NCI-H510A treated with DMSO at 0.1 percent for 48 hours (cell line): ENCODE measurements around the gene SNX24.
"Not testable (repeated sequence)": the region's sequence is repeated elsewhere in the genome, so short reads cannot be mapped to it uniquely, and the experiment has no call there.

Experiments
- DNase-seq: peaks from one replicate; lab custom pipeline; 2025; lab: John Stamatoyannopoulos, UW

SNX24 gene

GRCh38 chr5:122845229-122846050, at the start of gene SNX24:
SNX24 (plus strand) TSS chr5:122845613; CDS start chr5:122845634, 21 bp downstream.
- DNase-seq = peak; percentile 52

GRCh38 chr5:122805481-122805880, 39.9 kb upstream of the SNX24 start:
- DNase-seq = no peak

- no peak for DNase-seq
Measured at GRCh38 chr5:122810405-122810804, 35.0 kb upstream of the SNX24 start.

GRCh38 chr5:122815218-122815767, 30.1 kb upstream of the SNX24 start:
- DNase-seq = no peak

GRCh38 chr5:122816756-122817155, 28.7 kb upstream of the SNX24 start:
- DNase-seq = no peak

- DNase-seq = no peak
Measured at GRCh38 chr5:122831984-122832383, 13.4 kb upstream of the SNX24 start.

- DNase-seq = no peak
Measured at GRCh38 chr5:122835681-122836080, 9.7 kb upstream of the SNX24 start.

- no peak for DNase-seq
Measured at GRCh38 chr5:122836947-122837346, 8.5 kb upstream of the SNX24 start.

GRCh38 chr5:122839731-122840130, 5.7 kb upstream of the SNX24 start:
- no peak for DNase-seq

- DNase-seq = no peak
Measured at GRCh38 chr5:122842016-122842580, 3.3 kb upstream of the SNX24 start.

- DNase-seq = peak; percentile 23
Measured at GRCh38 chr5:122844136-122844909, 1.1 kb upstream of the SNX24 start.

GRCh38 chr5:122844910-122845228, 544 bp upstream of the SNX24 start:
- no peak for DNase-seq

GRCh38 chr5:122846051-122846550, 688 bp downstream of the SNX24 start:
- DNase-seq = no peak

GRCh38 chr5:122847687-122848081, 2.3 kb downstream of the SNX24 start:
- no peak for DNase-seq

GRCh38 chr5:122849771-122850170, 4.4 kb downstream of the SNX24 start:
- no peak for DNase-seq

- not testable (repeated sequence) for DNase-seq
Measured at GRCh38 chr5:122857538-122857937, 12.1 kb downstream of the SNX24 start.

GRCh38 chr5:122858451-122858850, 13.0 kb downstream of the SNX24 start:
- no peak for DNase-seq

- DNase-seq = no peak
Measured at GRCh38 chr5:122863240-122863639, 17.8 kb downstream of the SNX24 start.

- no peak for DNase-seq
Measured at GRCh38 chr5:122863721-122864120, 18.3 kb downstream of the SNX24 start.

- DNase-seq = no peak
Measured at GRCh38 chr5:122864400-122864799, 19.0 kb downstream of the SNX24 start.

GRCh38 chr5:122864842-122865241, 19.4 kb downstream of the SNX24 start:
- no peak for DNase-seq

GRCh38 chr5:122870219-122870856, 24.9 kb downstream of the SNX24 start:
- no peak for DNase-seq
